Stimulated activated CD8-positive, alpha-beta memory T cell treated with anti-CD3 and anti-CD28 coated beads, Interleukin-15, amount 100 ng/mL, for 4 hours (primary cell): Measurements from ENCODE around the gene TBCK.
"Not testable (repeated sequence)": the region's sequence is repeated elsewhere in the genome, so short reads cannot be mapped to it uniquely, and the experiment has no call there.

Experiments used
- DNase-seq, 2 donors: peaks; one replicate each; pipeline ENCODE4 v3.0.0-alpha.2; 2020; ENCODE audit warnings: low read depth in 2 of 2

Gene TBCK

DNA sequence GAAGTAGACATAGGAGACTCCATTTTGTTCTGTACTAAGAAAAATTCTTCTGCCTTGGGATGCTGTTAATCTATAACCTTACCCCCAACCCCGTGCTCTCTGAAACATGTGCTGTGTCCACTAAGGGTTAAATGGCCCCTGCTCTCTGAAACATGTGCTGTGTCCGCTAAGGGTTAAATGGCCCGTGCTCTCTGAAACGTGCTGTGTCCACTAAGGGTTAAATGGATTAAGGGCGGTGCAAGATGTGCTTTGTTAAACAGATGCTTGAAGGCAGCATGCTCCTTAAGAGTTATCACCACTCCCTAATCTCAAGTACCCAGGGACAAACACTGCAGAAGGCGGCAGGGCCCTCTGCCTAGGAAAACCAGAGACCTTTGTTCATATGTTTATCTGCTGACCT lies 5.8 kb upstream of the TBCK start:
- not testable (repeated sequence) for DNase-seq

DNA sequence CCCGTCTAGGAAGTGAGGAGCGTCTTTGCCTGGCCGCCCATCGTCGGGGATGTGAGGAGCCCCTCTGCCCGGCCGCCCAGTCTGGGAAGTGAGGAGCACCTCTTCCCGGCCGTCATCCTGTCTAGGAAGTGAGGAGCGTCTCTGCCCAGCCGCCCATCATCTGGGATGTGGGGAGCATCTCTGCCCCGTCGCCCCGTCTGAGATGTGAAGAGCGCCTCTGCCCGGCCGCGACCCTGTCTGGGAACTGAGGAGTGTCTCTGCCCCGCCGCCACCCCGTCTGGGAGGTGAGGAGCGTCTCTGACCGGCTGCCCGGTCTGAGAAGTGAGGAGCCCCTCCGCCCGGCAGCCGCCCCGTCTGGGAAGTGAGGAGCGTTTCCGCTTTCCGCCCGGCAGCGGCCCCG lies 5.2 kb upstream of the TBCK start:
- DNase-seq = not testable (repeated sequence)

DNA sequence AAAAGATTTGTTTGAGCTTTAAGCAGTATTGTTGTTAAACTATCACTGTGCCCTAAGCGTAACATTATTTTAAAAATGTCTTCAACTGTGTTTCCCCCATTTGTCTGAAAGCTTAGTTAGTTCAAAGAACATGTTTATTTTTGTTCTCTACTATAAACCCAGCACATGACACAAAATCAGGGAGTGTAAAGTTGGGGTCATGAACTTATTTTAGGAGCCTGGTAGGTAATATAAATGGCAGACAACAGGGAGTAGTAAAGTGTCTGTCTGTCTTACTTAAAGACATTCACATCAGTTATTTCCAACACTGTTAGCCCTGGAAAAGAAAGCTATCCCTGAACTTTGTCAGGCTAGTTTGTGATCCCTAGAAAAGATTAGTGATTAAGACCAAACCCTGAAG lies 4.2 kb upstream of the TBCK start:
- no peak for DNase-seq

DNA sequence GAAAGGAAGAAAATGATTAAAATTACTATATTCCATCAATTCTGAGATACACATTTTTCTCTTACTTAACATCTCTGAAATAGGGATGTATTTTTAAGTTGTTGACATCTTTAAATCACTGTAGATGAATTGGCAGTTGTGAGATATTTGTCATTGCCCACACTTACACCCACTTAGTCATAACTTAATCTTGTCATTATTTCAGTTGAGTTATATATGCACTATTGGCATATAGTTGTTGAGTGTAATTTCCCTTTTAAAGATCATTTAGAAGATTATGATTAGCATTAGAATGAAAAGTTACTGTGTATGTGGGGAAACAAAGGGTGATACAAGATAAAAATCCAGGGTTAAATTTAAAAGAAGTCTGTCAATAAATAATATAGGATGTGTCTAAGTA lies 2.5 kb upstream of the TBCK start:
- DNase-seq = no peak

DNA sequence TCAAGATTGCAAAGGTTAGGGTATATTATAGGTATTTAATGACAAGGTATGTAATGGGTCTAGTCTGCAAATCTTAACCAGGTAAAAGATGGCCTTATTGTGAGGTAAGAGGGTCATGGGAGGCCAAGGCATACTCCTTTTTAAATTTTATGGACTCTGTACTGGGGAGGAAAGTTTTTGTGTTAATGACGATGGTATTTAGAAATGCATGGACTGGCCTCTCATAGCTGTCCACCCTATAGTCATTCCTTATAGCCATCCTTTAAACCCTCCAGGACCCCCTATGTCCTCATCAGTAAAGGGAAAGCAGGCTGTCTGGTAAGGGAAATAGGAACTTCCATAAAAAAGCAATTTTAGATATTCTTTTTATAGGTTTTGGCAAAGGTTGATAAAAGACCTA lies 1.8 kb upstream of the TBCK start:
- DNase-seq = no peak

DNA sequence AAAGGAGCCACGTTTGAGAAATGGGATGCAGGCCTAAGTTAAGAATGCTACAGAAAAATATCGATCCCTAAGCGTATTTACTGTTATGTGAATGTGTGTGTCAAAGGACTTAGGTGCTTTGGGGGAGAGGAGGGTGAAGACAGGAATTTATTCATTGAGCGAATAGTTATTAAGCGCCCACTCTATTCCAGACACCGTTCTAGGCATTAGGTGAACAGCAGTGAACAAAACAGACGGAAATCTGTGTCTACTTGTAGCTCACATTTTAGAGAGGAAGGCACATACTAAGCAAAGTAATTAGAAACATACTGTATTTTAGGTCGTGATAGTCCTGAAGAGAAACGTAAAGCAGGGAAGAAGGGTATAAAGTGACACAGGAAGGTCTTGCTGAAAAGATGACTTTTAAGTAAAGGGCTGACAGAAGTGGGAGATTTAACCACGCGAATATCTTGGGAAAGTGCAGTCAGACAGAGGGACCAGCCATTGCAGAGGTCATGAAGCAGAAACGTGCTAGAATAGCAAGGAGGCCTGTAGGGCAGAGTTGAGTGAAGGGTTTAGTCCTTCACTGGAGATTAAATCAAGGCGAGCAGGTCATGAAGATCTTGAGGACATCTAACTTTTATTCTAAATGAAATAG lies 882 bp upstream of the TBCK start:
- no peak for DNase-seq

DNA sequence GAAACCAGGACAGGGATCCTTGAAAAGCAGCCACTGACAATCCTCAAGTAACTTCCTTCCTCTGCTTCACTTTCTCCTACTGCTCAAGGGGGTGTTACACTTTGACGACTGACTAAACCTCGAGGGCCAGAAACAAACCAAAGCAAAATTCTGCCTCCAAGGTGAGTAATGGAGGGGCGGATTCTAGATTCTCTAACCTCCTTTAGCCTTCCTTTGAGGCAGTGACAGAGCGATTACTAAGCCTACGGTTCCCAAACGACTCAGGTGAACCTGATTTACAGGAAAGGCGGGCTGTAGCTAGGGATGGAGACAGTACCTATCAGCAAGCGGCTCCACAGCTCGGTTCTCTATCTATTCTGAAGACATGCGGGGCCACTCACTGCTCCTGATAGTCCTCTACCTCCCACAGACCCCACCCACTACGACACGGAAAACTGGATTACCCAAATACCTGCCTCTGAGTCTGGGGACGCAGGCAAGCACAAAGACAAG lies 487 bp downstream of the TBCK start:
- peak; percentile 12 to 24 for DNase-seq

DNA sequence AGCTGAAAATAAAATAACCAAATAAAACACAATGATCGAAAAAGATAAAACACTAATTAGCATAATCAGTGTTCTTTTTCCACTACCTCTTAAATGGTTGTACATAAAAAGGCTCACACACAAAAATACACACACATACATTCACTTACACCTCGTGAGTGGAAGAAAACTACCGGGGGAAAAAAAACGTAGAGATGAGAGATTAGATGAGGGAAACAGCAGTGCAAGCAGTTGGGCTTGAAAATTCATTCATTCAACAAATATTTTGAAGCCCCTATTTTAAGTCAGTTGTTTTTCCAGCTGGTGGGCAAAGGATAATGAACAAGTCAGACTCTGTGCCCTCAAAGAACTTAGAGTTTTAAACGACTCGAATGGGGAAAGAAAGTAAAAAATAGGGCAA lies 1.0 kb downstream of the TBCK start:
- no peak for DNase-seq

DNA sequence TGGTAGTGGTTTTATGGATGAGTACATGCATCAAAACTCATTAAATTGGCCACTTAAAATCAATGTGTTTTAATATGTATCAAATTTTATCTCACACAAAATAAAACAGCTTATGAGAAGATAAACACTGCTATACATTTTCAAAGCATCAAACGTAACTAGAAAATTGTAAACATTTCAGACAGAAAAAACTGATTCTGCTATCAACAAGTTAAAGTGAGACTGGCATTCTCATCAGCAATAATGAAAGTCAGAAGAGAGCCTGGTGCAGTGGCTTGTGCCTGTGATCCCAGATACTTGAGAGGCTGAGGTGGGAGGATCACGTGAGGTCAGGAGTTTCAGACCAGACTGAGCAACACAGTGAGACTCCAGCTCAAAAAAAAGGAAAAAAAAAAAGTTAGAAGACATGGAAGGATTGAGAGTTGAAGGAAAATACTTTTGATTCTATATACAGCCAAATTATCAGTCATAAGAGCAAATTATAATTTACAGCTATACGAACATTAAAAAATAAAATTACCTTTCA lies 2.9 kb downstream of the TBCK start:
- no peak for DNase-seq

DNA sequence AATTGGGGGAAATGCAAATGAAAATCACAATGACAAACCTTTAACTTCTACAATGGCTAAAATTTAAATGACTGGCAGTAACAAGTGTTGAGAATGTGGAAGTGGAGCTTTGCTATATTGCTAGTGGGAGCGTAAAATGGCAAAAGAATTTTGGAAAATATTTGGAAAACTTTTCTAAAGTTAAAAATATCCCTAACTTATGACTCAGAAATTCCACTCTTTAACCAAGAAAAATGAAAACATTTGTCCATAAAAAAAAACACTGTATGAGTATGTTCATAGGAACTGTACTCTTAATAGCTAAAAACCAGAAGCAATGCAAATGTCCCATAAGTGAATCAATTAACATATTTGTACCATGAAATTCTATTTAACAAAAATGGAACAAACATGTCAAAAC lies 3.6 kb downstream of the TBCK start:
- no peak for DNase-seq

DNA sequence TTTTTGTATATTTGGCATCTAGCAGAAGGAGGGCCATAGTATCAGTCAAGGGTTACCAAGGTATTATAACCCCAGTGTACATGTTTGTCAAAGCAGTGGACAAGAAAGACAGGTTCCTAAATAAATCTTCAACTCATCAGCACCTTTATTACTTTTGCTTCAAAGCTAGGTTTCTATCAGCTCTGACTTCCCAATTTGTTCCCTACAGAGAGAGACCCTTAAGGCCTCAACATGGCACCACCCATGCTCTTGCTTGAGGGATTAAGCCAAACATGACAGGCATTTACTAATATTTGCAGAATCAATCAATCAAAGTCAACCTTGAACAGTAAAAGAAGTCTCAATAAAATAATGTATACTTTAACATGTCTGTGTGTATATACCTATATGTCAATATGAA lies 9.4 kb downstream of the TBCK start:
- DNase-seq = no peak

DNA sequence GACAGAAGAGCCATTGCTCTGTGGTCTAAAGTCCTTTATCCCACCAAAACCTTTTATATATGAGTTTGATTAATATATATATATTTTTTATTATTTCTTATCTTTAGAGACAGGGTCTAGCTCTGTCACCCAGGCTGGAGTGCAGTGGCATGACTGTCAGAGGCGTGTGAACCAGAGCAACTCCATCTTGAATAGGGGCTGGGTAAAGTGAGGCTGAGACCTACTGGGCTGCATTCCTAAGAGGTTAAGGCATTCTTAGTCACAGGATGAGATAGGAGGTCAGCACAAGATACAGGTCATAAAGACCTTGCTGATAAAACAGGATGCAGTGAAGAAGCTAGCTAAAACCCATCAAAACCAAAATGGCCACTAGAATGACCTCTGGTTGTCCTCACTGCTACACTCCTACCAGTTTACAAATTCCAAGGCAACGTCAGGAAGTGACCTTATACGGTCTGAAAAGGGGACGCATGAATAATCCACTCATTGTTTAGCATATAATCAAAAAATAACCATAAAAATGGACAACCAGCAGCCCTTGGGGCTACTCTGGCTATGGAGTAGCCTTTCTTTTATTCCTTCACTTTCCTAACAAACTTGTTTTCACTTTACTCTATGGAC lies 10.5 kb downstream of the TBCK start:
- no peak for DNase-seq

DNA sequence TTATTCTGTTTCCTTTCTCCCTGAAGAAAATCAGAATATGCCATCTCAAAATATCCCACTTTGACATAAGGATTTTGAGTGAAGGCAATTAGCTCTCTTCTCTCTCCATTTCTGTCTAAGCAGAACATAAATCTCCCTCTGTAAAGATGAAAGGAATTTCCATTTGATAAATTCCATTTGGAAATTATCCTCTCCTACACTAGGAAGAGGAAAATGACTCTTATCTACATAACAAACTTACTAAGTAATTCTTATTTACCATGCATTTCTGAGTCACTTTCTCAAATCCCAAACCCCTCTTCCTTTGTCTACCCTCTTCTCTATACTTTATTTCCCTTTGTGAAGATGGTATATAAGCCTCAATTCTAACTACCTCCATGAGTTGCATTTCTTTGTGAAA lies 11.4 kb downstream of the TBCK start:
- DNase-seq = no peak

DNA sequence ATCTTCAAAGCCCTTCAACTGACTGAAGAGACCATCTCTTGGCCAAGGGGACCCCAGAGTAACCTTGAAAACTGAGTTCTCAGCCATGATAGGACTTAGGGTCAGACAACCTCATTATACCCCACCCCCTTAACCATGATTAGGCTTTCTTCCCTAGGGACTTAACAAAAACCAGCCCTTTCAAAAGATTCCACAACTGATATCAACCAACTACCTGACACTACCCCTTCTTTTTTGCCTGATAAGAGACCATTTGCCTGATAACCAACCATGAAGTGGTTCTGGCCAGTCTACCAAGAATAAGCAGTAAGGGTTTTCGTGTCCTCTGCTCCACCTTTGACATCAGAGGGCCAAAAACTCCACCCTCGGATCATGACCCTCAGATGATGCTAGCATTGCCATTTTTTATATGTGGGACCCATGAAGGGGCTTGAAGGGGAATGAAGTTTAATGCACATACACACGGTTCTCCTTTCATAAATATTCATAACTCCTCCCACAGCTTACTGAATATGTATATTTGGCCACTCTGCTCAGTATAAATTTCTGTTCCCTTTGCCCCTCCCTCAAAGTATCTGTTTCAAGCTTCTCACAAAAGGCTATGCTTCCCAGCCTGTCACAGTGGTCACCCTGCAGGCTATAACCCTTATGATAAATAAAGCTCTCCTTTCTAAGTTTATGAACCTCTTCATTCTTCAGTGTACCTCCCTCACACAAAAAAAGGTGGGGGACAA lies 12.3 kb downstream of the TBCK start:
- DNase-seq = no peak

DNA sequence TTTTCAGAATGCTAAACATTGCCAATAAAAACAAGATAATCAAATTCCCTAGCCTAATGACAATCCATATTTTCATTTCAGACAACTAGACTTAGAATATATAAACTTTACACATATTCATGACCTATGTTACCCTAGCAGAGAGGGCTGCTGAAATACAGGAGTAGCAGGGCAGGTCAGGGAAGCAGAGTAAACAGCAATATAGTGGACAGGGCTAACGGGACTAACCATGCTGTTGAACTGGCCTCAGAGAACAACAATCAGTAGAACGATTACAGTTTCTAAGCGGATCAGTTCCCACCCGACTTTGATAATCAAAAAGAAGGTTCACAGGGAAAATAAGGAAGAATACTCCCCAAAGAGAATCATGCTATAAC lies 14.0 kb downstream of the TBCK start:
- DNase-seq = no peak

DNA sequence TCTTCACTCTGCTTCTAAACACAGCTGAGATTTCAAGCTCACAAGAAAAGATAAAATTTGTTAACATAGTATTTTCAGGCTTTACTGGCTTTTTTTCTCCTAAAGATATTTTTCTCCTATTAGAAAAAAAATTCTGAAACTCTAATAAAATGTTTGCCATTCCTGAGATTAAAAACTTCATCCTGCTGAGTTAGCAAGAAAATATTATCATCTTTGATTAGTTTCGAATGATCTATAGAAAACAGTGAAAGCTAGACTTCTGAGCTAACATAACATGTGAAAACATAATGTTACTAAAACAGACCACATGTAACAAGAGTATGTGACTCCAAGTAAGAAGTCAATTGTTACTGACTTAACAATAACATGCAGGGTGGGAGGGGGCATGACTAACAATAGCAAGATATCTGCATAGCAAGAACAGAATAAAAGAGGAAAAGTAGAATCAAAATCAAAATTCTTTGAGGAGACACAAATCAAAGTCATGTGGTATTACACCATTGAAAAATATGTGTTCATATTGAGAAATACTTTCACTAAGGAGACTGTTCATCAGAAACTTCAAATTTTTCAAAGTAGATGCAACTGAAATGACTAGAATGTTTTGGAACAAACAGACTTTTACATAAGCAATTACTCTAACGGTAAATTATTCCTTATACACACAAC lies 14.5 kb downstream of the TBCK start:
- DNase-seq = no peak

DNA sequence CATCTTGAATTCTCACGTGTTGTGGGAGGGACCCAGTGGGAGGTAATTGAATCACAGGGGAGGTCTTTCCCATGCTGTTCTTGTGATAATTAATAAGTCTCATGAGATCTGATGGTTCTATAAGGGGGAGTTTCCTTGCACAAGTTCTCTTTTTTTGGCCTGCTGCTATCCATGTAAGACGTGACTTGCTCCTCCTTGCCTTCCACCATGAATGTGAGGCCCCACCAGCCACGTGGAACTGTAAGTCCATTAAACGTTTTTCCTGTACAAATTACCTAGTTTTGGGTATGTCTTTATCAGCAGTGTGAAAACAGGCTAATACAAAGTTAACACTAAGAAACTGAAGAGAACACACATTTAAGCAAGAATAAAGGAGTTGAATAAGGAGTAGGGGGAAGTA lies 16.0 kb downstream of the TBCK start:
- DNase-seq = no peak

DNA sequence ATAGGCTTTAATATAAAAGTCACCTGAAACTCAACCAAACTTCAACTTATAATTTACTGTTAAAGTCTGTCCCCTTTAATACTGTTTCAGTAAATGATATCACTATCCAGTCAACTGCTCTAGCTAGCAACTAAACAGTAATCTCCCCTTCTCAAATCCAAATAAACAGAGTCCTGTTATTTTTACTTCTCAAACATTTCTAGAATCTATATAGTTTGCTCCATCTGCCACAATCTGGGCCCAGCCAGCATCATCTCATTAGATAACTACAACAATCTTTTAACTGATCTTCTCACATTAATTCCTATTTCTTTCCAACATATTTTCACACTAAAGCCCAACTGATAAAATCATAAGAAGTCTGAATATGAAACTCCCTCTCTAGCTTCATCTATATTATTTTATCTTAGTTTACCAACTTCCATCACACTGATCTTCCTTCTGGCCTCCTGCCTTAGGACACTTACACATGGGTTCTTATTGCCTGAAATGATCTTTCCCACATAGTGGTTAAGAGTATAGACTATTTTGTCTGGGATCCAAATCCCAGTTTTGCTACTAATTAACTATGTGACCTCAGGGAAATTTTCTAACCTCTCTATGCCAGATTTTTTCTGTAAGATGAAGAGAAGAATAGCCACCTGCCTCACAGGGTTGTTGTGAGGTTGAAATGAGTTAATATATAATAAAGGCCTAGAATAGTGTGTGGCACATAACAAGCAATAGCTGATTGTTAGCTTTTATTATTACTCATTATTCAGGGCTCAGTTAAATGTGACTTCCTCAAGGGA lies 18.6 kb downstream of the TBCK start:
- no peak for DNase-seq

DNA sequence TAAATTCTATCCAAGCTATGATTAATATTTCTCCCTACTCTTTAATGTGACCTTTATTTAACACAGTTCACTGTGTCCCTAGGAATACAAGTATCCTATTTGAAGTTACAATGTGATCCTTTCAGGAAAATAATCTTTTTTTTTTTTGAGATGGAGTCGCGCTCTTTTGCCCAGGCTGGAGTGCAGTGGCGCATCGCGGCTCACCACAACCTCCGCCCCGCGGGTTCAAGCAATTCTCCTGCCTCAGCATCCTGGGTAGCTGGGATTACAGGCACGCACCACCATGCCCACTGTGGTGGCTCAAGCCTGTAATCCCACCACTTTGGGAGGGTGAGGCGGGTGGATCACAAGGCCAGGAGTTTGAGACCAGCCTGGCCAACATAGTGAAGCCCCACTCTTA lies 21.9 kb downstream of the TBCK start:
- DNase-seq = no peak

DNA sequence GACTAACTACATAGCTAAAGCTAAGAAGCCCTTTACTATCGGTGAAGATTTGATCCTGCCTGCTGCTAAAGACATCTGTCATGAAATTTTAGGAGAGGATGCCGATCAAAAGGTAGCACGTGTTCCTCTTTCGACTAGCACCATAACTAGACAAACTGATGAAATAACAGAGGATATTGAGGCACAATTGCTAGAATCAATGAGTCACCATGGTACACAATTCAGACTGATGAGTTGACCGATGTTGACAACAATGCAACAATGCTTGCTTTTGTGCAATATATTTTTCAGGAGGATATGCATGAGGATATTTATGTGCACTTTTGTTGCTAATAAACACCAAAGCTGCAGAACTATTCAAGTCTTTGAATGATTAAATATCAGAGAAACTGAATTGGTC lies 24.3 kb downstream of the TBCK start:
- no peak for DNase-seq

DNA sequence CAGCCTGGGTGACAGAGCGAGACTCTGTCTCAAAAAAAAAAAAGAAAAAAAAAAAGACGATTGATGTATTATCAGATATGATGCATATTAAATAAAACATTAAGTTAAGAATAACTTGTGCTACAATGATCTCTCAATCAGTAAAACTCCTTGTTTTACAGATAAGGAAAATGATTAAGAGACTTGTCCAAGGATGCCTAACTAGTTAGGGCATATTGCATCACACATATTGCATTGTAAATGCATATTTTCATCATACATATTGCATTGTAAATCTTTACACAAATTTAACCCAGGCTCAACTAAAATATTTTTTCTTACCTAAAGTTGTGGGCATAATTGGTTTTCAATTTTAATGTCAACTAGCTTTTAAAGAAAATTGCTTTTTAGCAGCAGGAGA lies 26.3 kb downstream of the TBCK start:
- no peak for DNase-seq
